ENCODE results near the gene CDK11A. TPM values are rescaled to one million over a fixed set of nuclear protein-coding genes. Genes with fewer than 3 reads are reported as not detected.
"Not testable (repeated sequence)": the region's sequence is repeated elsewhere in the genome, so short reads cannot be mapped to it uniquely, and the experiment has no call there.

CDK11A gene
- total RNA-seq, 1 donor = 26.9 TPM

- DNase-seq (ENCODE audit: low read depth in 2 of 3, low spot score in 2 of 3) = no peak
These were observed 59.0 kb downstream of the CDK11A start for GRCh38 chr1:1664941-1665814.

GRCh38 chr1:1664318-1664717 lies 59.8 kb downstream of the CDK11A start:
- DNase-seq (ENCODE audit: low read depth in 2 of 3, low spot score in 2 of 3) = not testable (repeated sequence)

- DNase-seq (ENCODE audit: low read depth in 2 of 3, low spot score in 2 of 3) = not testable (repeated sequence)
These were observed 61.2 kb downstream of the CDK11A start for GRCh38 chr1:1662830-1663560.

GRCh38 chr1:1662392-1662791 lies 61.8 kb downstream of the CDK11A start:
- not testable (repeated sequence) for DNase-seq (ENCODE audit: low read depth in 2 of 3, low spot score in 2 of 3)

GRCh38 chr1:1658583-1659549 lies 65.3 kb downstream of the CDK11A start, which contains the start of gene CDK11B:
TSS of gene CDK11B (minus strand) at chr1:1659004. CDS start at chr1:1657485, 1,519 bp downstream.
- DNase-seq (ENCODE audit: low read depth in 2 of 3, low spot score in 2 of 3) = peak; percentile 96 to 99 (median 98)

Other genes with a start within 250 kb of the CDK11A start
- gene ATAD3A, start 212.2 kb downstream of the CDK11A start, total RNA-seq = 28.8 TPM
- gene TMEM240, start 183.7 kb downstream of the CDK11A start, total RNA-seq = 1.1 TPM
- gene SSU72, start 149.5 kb downstream of the CDK11A start, total RNA-seq = 54.7 TPM
- 3.5 TPM for gene FNDC10, start 124.2 kb downstream of the CDK11A start, total RNA-seq
- 56.8 TPM for gene MIB2, start 108.9 kb downstream of the CDK11A start, total RNA-seq
- gene MMP23B, start 92.2 kb downstream of the CDK11A start, total RNA-seq = 1.6 TPM
- gene CDK11B, start 65.4 kb downstream of the CDK11A start, total RNA-seq = 10.0 TPM
- 61.9 TPM for gene SLC35E2B, start 31.6 kb downstream of the CDK11A start, total RNA-seq
- gene NADK, start 54.1 kb upstream of the CDK11A start, total RNA-seq = 25.9 TPM
- 106 TPM for gene GNB1, start 166.7 kb upstream of the CDK11A start, total RNA-seq
- gene CALML6, start 190.9 kb upstream of the CDK11A start, total RNA-seq = 0.27 TPM
- gene TMEM52, start 194.9 kb upstream of the CDK11A start, total RNA-seq = 0.27 TPM

Data from hematopoietic multipotent progenitor cell (in vitro differentiated cells).